OCI-LY7 (cell line): ENCODE results near the gene DAGLA.

Source experiments
- EZH2phosphoT487 ChIP-seq: fragments of 200-600 bp; sonication (generic); IDR thresholded peaks from 2 replicates; pipeline ENCODE4 v1.6.1; 2018; ENCODE audit warnings: low read depth, borderline replicate concordance, mild to moderate bottlenecking, mixed run types, antibody characterized with exemption, low read length, moderate library complexity, mixed read lengths
- TF ChIP-seq, protein P1 (sequence below): fragments of 200-600 bp; sonication (generic); conservative IDR thresholded peaks from 2 replicates; pipeline ENCODE4 v1.5.1; 2014; ENCODE audit warnings: mild to moderate bottlenecking, antibody characterized with exemption, low read length, moderate library complexity, mixed read lengths

DNA sequence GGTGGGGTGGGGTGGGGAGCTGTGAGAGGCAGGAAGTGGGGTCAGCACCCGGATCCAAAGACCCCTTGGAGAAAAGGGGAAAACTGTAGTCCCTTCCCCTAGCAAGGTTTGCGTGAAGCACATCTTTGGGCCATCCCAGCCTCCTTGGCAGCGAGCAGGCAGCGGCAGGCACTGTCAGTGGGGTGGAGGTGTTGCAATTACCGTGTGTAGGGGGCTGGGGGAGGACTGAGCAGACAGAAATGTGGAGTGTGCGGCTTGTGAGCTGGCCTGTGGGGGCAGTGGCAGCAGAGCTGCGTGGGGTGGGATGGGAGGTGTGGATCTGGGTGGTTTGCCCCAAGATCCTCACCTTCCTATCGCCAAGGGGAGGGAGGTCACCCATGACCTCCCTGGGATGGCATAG, 16.4 kb downstream of the DAGLA start:
- TF ChIP-seq, protein P1, sequence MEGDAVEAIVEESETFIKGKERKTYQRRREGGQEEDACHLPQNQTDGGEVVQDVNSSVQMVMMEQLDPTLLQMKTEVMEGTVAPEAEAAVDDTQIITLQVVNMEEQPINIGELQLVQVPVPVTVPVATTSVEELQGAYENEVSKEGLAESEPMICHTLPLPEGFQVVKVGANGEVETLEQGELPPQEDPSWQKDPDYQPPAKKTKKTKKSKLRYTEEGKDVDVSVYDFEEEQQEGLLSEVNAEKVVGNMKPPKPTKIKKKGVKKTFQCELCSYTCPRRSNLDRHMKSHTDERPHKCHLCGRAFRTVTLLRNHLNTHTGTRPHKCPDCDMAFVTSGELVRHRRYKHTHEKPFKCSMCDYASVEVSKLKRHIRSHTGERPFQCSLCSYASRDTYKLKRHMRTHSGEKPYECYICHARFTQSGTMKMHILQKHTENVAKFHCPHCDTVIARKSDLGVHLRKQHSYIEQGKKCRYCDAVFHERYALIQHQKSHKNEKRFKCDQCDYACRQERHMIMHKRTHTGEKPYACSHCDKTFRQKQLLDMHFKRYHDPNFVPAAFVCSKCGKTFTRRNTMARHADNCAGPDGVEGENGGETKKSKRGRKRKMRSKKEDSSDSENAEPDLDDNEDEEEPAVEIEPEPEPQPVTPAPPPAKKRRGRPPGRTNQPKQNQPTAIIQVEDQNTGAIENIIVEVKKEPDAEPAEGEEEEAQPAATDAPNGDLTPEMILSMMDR: no peak
- TF ChIP-seq EZH2phosphoT487: no peak
